DOHH2 (cell line): ENCODE data around the gene PRSS3.

Experiments used
- H3F3A ChIP-seq: fragments of 200-600 bp; sonication (generic), shearing (Covaris generic); 2 replicates; pipeline ENCODE4 v1.6.0; 2016; ENCODE audit warnings: antibody characterized with exemption, mild to moderate bottlenecking; ENCODE audit not compliant: control insufficient read depth, insufficient read depth
- H3K27ac ChIP-seq: fragments of 200-600 bp; sonication (generic); 2 replicates; pipeline ENCODE4 v1.5.1; 2014; ENCODE audit warnings: low read depth, mild to moderate bottlenecking, low read length, moderate library complexity
- H3K27me3 ChIP-seq: fragments of 200-600 bp; sonication (generic); 2 replicates; pipeline ENCODE4 v1.6.1; 2014; ENCODE audit warnings: mild to moderate bottlenecking, low read length, mixed read lengths; ENCODE audit not compliant: control insufficient read depth
- H3K36me3 ChIP-seq: fragments of 200-600 bp; sonication (generic); 2 replicates; pipeline ENCODE4 v1.6.1; 2014; ENCODE audit warnings: mild to moderate bottlenecking, low read length, moderate library complexity, mixed read lengths; ENCODE audit not compliant: control insufficient read depth
- H3K4me1 ChIP-seq: fragments of 200-600 bp; sonication (generic); 2 replicates; pipeline ENCODE4 v1.6.1; 2014; ENCODE audit warnings: mild to moderate bottlenecking, low read length, mixed read lengths; ENCODE audit not compliant: control insufficient read depth
- H3K4me2 ChIP-seq: fragments of 200-600 bp; sonication (generic); 2 replicates; pipeline ENCODE4 v1.6.0; 2014; ENCODE audit warnings: mild to moderate bottlenecking, low read length, moderate library complexity
- H3K4me3 ChIP-seq: fragments of 200-600 bp; sonication (generic); 2 replicates; pipeline ENCODE4 v1.5.1; 2014; ENCODE audit warnings: mild to moderate bottlenecking, low read length, mixed read lengths
- H3K79me2 ChIP-seq: fragments of 200-600 bp; sonication (generic); 2 replicates; pipeline ENCODE4 v1.6.1; 2014; ENCODE audit warnings: mild to moderate bottlenecking, low read length, mixed read lengths; ENCODE audit not compliant: control insufficient read depth
- H3K9me2 ChIP-seq: fragments of 200-600 bp; sonication (generic); replicated peaks from 2 replicates; pipeline ENCODE4 v1.6.1; 2014; ENCODE audit warnings: mild to moderate bottlenecking, low read length, mixed read lengths; ENCODE audit not compliant: control insufficient read depth
- H3K9me3 ChIP-seq: fragments of 200-600 bp; sonication (generic); 2 replicates; pipeline ENCODE4 v1.6.1; 2014; ENCODE audit warnings: antibody characterized with exemption, low read length, mixed read lengths; ENCODE audit not compliant: control insufficient read depth, insufficient read depth
- H4K20me1 ChIP-seq: fragments of 200-600 bp; sonication (generic); 2 replicates; pipeline ENCODE4 v1.6.0; 2014; ENCODE audit warnings: low read depth, mild to moderate bottlenecking, antibody characterized with exemption, low read length, moderate library complexity; ENCODE audit not compliant: control insufficient read depth, insufficient read depth
- EZH2phosphoT487 ChIP-seq: fragments of 200-600 bp; sonication (generic); IDR thresholded peaks from 2 replicates; pipeline ENCODE4 v1.6.1; 2017; ENCODE audit warnings: borderline replicate concordance, mild to moderate bottlenecking, antibody characterized with exemption, low read length, moderate library complexity, mixed read lengths
- TF ChIP-seq, protein P1 (sequence below): fragments of 200-600 bp; sonication (generic); IDR thresholded peaks from one replicate; pipeline ENCODE4 v1.5.1; 2014; ENCODE audit warnings: antibody characterized with exemption, mild to moderate bottlenecking, low read depth, low read length; ENCODE audit not compliant: poor library complexity, severe bottlenecking

The PRSS3 gene

DNA sequence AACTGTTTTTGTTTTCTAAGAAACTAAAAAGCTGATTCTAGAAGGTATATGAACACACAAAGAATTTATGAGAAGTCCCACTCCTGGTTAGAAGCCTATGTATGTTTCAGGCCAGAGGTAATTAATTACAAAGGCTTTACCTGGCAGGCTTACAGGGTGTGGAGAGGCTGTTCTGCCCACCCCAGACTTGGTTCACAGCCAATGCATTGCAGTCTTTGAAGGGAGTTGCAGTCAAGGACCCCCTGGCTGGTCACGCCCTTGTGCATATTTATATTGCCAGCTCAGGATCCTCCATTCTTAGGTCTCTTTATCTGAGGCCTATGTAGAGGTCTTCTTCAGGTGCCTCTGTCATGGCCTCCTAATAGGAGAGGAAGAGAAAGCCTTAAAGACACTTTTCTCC is 13.6 kb upstream of the PRSS3 start:
- no peaks in the 10 kb centered on the region for H4K20me1 ChIP-seq
- H3K4me1 ChIP-seq = peaks cover 76% of the 10 kb centered on the region
- peaks cover 10% of the 10 kb centered on the region for H3F3A ChIP-seq
- H3K4me2 ChIP-seq = no peak overlapping the region
- H3K9me3 ChIP-seq = no peaks in the 10 kb centered on the region
- no peak overlapping the region for H3K4me3 ChIP-seq
- no peak for TF ChIP-seq EZH2phosphoT487
- TF ChIP-seq, protein P1, sequence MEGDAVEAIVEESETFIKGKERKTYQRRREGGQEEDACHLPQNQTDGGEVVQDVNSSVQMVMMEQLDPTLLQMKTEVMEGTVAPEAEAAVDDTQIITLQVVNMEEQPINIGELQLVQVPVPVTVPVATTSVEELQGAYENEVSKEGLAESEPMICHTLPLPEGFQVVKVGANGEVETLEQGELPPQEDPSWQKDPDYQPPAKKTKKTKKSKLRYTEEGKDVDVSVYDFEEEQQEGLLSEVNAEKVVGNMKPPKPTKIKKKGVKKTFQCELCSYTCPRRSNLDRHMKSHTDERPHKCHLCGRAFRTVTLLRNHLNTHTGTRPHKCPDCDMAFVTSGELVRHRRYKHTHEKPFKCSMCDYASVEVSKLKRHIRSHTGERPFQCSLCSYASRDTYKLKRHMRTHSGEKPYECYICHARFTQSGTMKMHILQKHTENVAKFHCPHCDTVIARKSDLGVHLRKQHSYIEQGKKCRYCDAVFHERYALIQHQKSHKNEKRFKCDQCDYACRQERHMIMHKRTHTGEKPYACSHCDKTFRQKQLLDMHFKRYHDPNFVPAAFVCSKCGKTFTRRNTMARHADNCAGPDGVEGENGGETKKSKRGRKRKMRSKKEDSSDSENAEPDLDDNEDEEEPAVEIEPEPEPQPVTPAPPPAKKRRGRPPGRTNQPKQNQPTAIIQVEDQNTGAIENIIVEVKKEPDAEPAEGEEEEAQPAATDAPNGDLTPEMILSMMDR = no peak
- H3K9me2 ChIP-seq = no peaks in the 10 kb centered on the region
- no peaks in the 10 kb centered on the region for H3K79me2 ChIP-seq
- H3K36me3 ChIP-seq = no peaks in the 10 kb centered on the region
- no peaks in the 10 kb centered on the region for H3K27me3 ChIP-seq
- H3K27ac ChIP-seq = peak overlapping the region; percentile 3; the same call in 1 of the 2 replicates

DNA sequence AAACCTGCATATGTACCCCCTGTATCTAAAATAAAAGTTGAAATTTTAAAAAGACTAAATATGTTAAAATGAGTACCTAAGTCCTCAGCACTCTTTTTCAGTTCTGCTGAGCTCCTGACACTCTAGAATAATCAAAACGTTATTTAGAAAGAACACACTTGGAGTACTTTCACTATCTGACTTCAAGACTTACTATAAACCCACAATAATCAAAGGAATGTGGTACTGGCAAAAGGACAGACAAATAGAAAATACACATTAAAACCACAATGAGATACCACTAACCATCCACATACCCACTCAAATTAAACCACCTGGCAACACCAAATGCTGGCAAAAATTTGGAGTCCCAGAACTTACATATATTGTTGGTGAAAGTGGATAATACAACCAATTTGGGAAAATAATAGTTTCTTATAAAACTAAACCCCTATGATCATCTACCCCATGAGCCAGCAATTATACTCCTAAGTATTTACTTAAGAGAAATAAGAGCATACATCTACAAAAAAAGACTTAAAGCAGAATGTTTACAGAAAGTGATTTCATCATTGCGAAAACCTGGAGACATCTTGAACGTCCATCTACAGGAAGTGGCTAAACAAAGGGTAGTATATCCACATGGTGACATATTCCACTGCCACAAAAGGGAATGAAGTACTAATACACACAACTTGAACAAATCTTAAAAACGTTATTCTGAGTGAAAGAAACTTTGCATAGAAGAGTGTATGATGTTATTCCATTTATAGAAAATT is 12.8 kb upstream of the PRSS3 start:
- no peaks in the 10 kb centered on the region for H3K27me3 ChIP-seq
- H3K27ac ChIP-seq = peak overlapping the region; percentile 3; the same call in 1 of the 2 replicates
- H3K36me3 ChIP-seq = no peaks in the 10 kb centered on the region
- H3K79me2 ChIP-seq = no peaks in the 10 kb centered on the region
- H3K9me3 ChIP-seq = no peaks in the 10 kb centered on the region
- no peak overlapping the region for H3K4me2 ChIP-seq
- peaks cover 10% of the 10 kb centered on the region for H3F3A ChIP-seq
- no peaks in the 10 kb centered on the region for H3K9me2 ChIP-seq
- H3K4me3 ChIP-seq = no peak overlapping the region
- no peaks in the 10 kb centered on the region for H4K20me1 ChIP-seq
- no peak for TF ChIP-seq EZH2phosphoT487
- TF ChIP-seq, protein P1 = no peak
- peaks cover 84% of the 10 kb centered on the region for H3K4me1 ChIP-seq

DNA sequence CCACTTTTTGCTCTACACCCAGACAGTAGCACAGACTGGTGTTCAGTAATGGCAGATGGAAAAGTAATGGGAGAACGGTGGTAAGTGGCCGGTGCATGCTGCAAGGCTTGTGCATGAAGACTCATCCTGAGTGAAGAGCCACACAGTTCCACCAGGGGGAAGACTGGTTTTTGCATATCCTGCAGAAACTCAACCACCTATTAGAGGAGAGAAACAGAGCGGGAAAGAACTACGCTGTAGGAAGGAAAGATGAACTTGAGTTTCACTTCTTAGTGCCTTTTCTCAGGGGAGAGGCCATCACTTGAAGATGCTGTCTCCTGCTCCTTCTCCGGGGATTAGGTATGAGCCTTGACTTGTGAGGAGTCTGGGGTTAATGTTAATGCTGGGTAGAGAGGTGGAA is 9.4 kb upstream of the PRSS3 start:
- Histone ChIP-seq H3K4me3 (peak overlapping the region; percentile 42), H3K27ac (peak overlapping the region; percentile 50), H4K20me1 (no peaks in the 10 kb centered on the region), H3K9me2 (no peaks in the 10 kb centered on the region), H3K4me2 (peak overlapping the region; percentile 52), H3K79me2 (no peaks in the 10 kb centered on the region), H3K9me3 (no peaks in the 10 kb centered on the region), H3K36me3 (no peaks in the 10 kb centered on the region), H3K4me1 (peaks cover 68% of the 10 kb centered on the region), H3F3A (peaks cover 10% of the 10 kb centered on the region), H3K27me3 (no peaks in the 10 kb centered on the region)
- no peak for TF ChIP-seq EZH2phosphoT487
- TF ChIP-seq, protein P1 = peak; percentile 49
